ENCODE measurements around the gene PDE8A.

GRCh38 chr15:85031944-85032558 lies 50.4 kb downstream of the PDE8A start:
- TF ChIP-seq EZH2 (IDR thresholded peaks at IDR 0.05; ENCODE audit: low read length, missing control alignments): no peak
- no peak for TF ChIP-seq CTCF (conservative IDR thresholded peaks at IDR 0.05 in 1 of 2, IDR thresholded peaks at IDR 0.05 in 1 of 2; ENCODE audit: low read depth in 1 of 2, low read length in 2 of 2)
